Suppressor macrophage treated with lipopolysaccharide for 4 hours (primary cell): Measurements from ENCODE around the gene CDC14C.
"Not testable (repeated sequence)": the region's sequence is repeated elsewhere in the genome, so short reads cannot be mapped to it uniquely, and the experiment has no call there.

Source experiments
- DNase-seq: peaks from one replicate; pipeline ENCODE4 v3.0.0-alpha.2; 2020

Gene CDC14C

GRCh38 chr7:48924433-48924832, at the start of gene CDC14C:
Gene CDC14C, plus strand, starts transcription at chr7:48924547. Its CDS starts 126 bp downstream, at chr7:48924673.
- DNase-seq: no peak

DNA sequence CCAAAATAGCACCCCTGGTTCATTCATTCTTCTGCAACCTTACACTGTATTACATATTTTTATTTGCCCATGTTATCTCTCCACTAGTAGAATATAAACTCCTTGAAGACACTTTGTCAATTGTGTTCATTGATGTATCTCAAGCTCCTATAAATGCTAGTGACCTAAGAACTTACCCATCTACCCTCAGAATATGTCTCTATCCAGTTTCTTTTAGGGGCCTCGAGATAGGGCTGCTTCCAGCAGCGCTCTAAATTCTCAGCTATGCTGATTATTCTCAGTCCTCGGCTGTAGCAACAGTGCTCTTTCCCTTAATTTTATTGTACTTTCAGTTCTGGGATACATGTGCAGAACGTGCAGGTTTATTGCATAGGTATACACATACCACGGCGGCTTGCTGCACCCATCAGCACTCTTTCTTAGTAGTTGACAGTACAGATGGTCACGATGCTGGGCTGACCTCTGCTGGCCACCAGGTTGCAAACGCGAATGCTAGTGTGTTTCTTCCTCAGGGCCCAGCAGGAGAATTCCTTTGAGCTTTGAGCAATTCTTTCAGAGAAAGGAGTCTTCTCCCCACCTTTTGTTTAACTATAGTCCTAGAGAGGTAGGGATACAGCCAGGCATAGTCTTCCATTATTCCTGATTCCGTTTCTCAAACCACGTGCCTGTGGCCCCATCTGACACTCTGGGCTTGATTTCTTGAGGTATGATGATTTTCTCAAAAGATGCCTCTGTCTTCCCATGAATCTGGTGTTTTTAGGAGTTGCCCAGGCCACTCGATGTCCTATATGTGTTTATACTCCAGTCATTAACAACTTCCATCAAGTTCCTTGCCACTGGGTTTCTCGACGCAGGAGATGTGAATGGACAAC, 49.1 kb upstream of the CDC14C start:
- peak; percentile 50 for DNase-seq

- DNase-seq: peak; percentile 2
These were observed 48.3 kb upstream of the CDC14C start for GRCh38 chr7:48876087-48876486.

GRCh38 chr7:48880851-48881250, 43.5 kb upstream of the CDC14C start:
- no peak for DNase-seq

DNA sequence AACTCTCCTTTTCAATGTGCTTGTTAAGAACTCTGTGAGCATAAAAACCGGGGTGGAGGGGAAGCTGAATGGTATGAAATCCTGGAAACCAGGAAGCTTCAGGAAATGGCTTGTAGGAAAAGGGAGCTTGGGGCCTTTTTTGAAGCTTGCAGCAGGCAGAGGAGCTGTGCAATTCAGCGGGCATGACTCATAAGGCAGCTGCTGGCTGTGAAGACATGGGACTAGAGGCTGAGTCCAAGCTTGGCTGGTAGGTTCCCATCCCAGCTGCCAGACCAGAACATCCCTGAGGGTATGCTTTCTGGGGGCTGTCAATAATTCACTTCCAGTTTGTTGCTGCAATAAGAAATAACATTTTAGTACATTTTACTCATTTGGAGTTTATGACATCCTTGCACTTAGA, 36.8 kb upstream of the CDC14C start:
- no peak for DNase-seq

- DNase-seq: no peak
These were observed 29.8 kb upstream of the CDC14C start for GRCh38 chr7:48894574-48894973.

DNA sequence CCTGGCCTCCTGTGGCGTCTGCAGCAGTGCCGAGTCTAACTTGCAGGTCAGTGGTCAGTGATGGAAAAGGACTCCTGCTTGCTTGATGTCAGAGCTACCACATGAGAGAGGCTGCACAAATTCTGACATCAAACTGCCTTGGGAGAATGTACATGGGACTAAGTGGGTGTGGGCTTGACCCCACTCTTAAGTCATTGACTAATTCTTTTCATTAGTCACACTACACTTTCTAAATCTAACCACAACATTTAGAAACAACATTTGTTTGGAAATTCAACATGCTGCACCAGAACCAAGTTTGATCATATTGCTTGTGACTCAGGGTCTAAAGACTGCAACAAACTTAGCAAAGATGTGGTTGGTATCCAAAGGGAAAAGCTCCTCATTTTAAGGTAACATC, 24.4 kb upstream of the CDC14C start:
- DNase-seq: peak; percentile 28

GRCh38 chr7:48901966-48902365, 22.4 kb upstream of the CDC14C start:
- no peak for DNase-seq

GRCh38 chr7:48904975-48905374, 19.4 kb upstream of the CDC14C start:
- no peak for DNase-seq

DNA sequence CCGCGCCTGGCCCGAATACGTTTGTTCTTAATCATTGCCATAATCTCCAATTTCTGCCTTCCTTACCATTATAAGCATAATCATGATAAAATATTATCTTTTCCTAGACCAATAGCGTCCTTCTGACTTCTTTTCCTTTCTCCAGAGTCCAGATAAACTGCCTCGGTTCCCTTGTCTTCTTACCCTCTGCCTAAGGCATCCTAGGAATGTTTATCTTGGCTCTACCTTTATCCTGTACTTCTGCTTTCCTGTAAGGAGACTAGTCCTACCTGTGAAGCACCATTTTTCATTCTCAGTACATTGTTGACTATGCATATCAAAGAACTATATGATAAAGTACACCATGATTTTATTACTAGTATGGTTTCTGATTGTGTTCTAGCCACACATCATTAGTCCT, 18.7 kb upstream of the CDC14C start:
- DNase-seq: not testable (repeated sequence)

DNA sequence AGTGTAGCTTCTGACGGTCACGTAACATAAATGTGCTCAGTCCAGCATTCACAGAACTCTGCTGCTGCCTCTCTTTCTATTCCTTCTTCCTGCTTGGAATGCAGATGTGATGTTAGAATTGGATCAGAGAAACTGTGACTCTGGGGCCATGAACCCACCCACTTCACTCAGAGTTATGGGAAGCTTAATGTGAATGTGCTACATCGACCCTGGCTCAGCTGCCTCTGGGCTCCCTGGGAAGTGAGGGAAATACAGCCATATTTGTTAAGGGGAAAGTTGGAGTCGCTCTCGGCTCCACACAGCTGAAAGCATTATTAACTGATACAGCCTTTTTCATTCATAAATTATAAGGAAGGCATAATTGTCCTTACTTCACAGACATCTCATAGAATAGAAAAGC, 14.5 kb upstream of the CDC14C start:
- DNase-seq: not testable (repeated sequence)

DNA sequence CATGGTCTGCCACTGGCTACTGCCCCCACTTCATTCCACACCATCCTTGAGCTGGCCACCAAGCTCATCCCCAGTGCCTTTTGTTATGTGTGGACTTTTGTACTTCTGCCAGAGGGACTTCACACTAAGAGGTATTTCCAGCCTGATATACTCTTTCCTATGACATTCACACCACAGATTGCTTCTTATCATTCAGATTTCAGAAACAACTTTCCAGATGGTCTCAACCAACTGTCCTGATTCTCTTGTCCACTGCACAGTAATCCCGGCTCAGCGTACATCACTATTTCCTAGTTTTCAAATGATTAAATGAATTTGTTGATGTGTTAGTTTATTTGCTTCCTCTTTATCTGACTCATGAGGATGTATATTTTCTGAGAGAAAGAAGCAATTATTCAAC, 7.1 kb downstream of the CDC14C start:
- no peak for DNase-seq

- no peak for DNase-seq
These were observed 8.0 kb downstream of the CDC14C start for GRCh38 chr7:48932126-48932910.

GRCh38 chr7:48933549-48934085, 9.3 kb downstream of the CDC14C start:
- DNase-seq: no peak

DNA sequence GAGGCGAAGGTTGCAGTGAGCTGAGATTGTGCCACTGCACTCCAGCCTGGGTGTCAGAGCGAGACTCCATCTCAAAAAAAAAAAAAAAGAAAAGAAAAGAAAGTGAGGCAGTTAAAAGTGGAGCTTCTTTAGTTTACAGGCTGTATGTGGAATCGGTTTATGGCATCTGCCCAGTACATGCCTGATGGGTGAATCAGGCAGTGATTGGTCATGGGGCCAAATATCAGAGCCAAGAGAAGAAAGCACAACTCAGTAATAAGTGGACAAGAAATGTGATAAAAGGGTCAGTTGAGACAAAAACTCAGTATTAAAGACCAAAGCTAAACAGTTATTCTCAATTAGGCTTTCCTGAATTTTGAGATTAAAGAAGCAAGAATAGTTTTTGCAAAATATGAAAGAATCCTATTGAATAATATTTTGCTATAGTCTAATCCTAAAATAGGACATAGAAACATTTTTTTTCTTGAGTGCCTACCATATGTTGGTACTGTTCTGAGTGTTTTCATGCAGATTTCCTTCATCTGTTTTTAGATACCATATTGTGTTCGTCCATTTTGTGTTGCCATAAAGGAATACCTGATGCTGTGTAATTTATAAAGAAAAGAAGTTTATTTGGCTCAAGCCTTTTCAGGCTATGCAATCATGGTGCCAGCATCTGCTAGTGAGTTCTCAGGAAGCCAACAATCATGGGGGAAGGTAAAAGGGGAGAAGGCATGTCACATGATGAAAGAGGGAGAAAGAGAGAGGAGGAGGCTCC, 14.4 kb downstream of the CDC14C start:
- no peak for DNase-seq

- DNase-seq: no peak
These were observed 19.1 kb downstream of the CDC14C start for GRCh38 chr7:48943279-48943990.

- DNase-seq: no peak
These were observed 31.6 kb downstream of the CDC14C start for GRCh38 chr7:48955916-48956315.

DNA sequence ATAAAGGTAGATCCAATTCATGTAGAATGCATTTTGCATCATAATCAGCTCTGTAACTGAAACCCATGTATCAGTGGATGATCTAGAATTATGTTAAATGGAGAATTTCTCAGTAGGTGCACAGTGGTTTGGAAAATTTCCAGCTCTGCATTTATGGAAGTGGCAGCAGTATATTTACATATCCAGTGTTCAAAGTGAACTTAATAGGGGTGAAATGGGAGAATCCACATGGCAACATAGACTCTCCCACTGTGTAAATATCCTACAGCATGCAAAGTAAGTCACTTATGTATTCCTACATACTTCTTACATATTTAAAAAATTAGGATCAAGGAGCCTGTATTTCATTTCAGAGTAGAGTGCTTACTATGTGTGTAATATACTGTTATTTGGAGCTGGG, 35.3 kb downstream of the CDC14C start:
- DNase-seq: no peak

DNA sequence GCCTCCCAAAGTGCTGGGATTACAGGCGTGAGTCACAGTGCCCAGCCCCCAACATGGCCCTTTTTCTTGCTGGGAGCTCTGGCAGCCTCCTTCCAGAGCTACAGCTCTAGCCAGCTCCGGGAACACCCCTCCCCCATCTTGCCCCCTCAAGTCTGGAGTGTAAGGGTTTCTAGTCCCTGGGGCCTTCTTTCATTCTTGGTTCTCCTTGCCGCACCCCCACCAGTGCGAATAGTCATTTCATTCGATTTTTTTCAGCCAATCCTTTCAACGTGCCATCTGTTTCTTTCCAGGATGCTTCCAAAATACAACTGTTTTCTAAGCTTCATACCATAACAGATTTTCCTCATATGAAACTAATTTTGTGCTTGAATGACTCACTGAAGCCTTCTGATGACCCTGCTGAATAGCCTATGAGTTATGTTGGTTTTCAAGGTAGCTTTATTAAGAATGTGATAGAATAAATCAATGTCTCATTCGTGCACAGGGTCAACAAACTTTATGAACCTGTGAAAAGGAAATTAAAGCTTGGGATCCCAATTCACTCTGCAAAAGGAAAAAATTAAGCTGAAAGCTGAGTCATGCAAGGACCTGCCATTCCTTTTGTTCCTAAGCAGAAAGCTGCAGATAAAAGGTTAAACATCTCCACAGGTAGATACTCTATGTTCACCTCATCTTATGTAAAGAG, 38.6 kb downstream of the CDC14C start:
- DNase-seq: no peak

DNA sequence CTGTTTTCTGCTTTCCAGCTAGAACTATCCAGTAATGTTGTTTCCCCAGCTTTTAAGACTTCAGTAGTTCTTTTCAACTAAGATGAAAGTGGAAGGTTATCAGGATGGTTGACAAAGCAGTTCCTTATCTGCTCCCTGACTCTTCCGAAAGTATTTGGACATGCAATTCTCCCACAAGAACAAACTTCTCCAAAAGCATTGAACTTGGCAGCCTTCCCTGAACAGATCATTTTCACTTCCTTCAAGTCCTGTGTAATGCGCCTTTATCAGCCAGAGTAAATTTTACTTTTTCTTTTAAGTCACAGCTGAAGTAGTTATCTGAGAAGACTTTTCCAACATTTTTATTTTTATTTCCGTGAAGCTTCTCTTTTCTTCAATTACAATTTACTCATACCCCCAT, 39.7 kb downstream of the CDC14C start:
- DNase-seq: peak; percentile 87

- no peak for DNase-seq
These were observed 46.8 kb downstream of the CDC14C start for GRCh38 chr7:48971173-48971572.

GRCh38 chr7:48976253-48976652, 51.9 kb downstream of the CDC14C start:
- peak; percentile 43 for DNase-seq
